HepG2 (cell line): ENCODE data around the gene ACBD7. TPM values are rescaled to one million over a fixed set of nuclear protein-coding genes. Genes with fewer than 3 reads are reported as not detected.

Source experiments
- BORCS8-MEF2B ChIP-seq: sonication (generic); formaldehyde crosslinking; IDR thresholded peaks from 2 replicates; pipeline ENCODE4 v1.8.0; 2022; ENCODE audit warnings: mild to moderate bottlenecking, missing genetic modification reagents
- CAMTA2 ChIP-seq: sonication (generic); formaldehyde crosslinking; IDR thresholded peaks from 2 replicates; pipeline ENCODE4 v1.4.0; 2020; ENCODE audit warnings: mild to moderate bottlenecking, missing genetic modification reagents, borderline replicate concordance
- EEA1 ChIP-seq: sonication (generic); formaldehyde crosslinking; IDR thresholded peaks from 2 replicates; pipeline ENCODE4 v1.5.1; 2020; ENCODE audit warnings: mild to moderate bottlenecking, missing genetic modification reagents, borderline replicate concordance
- EZH2 ChIP-seq: conservative IDR thresholded peaks from 2 replicates; pipeline ENCODE4 v1.6.1; 2012; ENCODE audit warnings: mild to moderate bottlenecking, low read depth, low read length, moderate library complexity
- GABPA ChIP-seq, 2 experiments: IDR thresholded peaks; 2 replicates each; pipeline ENCODE4 v1.6.1; 2011 to 2016; ENCODE audit warnings: low read depth in 2 of 2, low read length in 1 of 2, missing biosample characterization in 1 of 2, missing genetic modification characterization in 1 of 2
- KAT7 ChIP-seq: IDR thresholded peaks from 2 replicates; pipeline ENCODE4 v1.6.1; 2018; ENCODE audit warnings: borderline replicate concordance, missing compliant biosample characterization
- KMT2B ChIP-seq: IDR thresholded peaks from 2 replicates; pipeline ENCODE4 v1.6.1; 2016; ENCODE audit warnings: missing genetic modification reagents, missing compliant biosample characterization
- NCOA2 ChIP-seq: sonication (generic); formaldehyde crosslinking; IDR thresholded peaks from 2 replicates; pipeline ENCODE4 v1.8.0; 2022; ENCODE audit warnings: inconsistent platforms
- SAP130 ChIP-seq: IDR thresholded peaks from 2 replicates; pipeline ENCODE4 v1.6.1; 2016; ENCODE audit warnings: low read depth
- TOE1 ChIP-seq: sonication (generic); formaldehyde crosslinking; IDR thresholded peaks from 2 replicates; pipeline ENCODE4 v1.4.0; 2020; ENCODE audit warnings: mild to moderate bottlenecking, missing genetic modification reagents
- ZNF430 ChIP-seq: sonication (generic); formaldehyde crosslinking; IDR thresholded peaks from 2 replicates; pipeline ENCODE4 v1.9.0; 2021; ENCODE audit warnings: mild to moderate bottlenecking, missing genetic modification reagents
- ZNF431 ChIP-seq: sonication (generic); formaldehyde crosslinking; IDR thresholded peaks from 2 replicates; pipeline ENCODE4 v1.9.0; 2022; ENCODE audit warnings: missing genetic modification reagents, low read depth, mild to moderate bottlenecking, borderline replicate concordance
- ZSCAN9 ChIP-seq: IDR thresholded peaks from 2 replicates; pipeline ENCODE4 v1.6.1; 2016; ENCODE audit warnings: borderline replicate concordance
- polyA plus RNA-seq, 8 experiments: library from polyadenylated mRNA; depleted of rRNA in 3 of 8; stranded (reverse) in 7 of 8; unstranded in 1 of 8; fragments of >200 nt; fragmentation: Illumina TruSeq in 4 of 8; extraction: Trizol in 4 of 8; gene quantifications; 2 replicates each; pipeline versions ENCODE4 v1.2.1 to v1.2.3, GENCODE V29; 2011 to 2016; ENCODE audit warnings: low read depth in 4 of 8, missing spikeins in 1 of 8, mixed read lengths in 1 of 8; ENCODE audit not compliant: insufficient read depth in 1 of 8
- total RNA-seq, 5 experiments: library from RNA; depleted of rRNA; stranded (reverse); fragments of >200 nt; fragmentation: Illumina TruSeq; extraction: Trizol; gene quantifications; 2 replicates each; pipeline ENCODE4 v1.2.3, GENCODE V29; 2016; ENCODE audit warnings: low read depth in 1 of 5
- TF ChIP-seq, protein P1 (sequence below): sonication (generic); formaldehyde crosslinking; IDR thresholded peaks from 2 replicates; pipeline ENCODE4 v1.5.1; 2020; ENCODE audit warnings: mild to moderate bottlenecking, missing genetic modification reagents
- TF ChIP-seq, protein P2 (sequence below): sonication (generic); formaldehyde crosslinking; IDR thresholded peaks from 2 replicates; pipeline ENCODE4 v1.5.0; 2020; ENCODE audit warnings: mild to moderate bottlenecking, missing genetic modification reagents, moderate library complexity
- TF ChIP-seq, protein P3 (sequence below): sonication (generic); formaldehyde crosslinking; IDR thresholded peaks from 2 replicates; pipeline ENCODE4 v1.5.1; 2020; ENCODE audit warnings: mild to moderate bottlenecking, missing genetic modification reagents, borderline replicate concordance
- TF ChIP-seq, protein P4 (sequence below): sonication (generic); formaldehyde crosslinking; IDR thresholded peaks from 2 replicates; pipeline ENCODE4 v1.5.1; 2020; ENCODE audit warnings: mild to moderate bottlenecking, moderate library complexity, missing genetic modification reagents
- TF ChIP-seq, protein P5 (sequence below), 2 experiments: sonication (generic) in 1 of 2; formaldehyde crosslinking in 1 of 2; IDR thresholded peaks; 2 replicates each; pipeline versions ENCODE4 v1.4.0 to v1.6.1; 2018 to 2020; ENCODE audit warnings: missing genetic modification reagents in 2 of 2, borderline replicate concordance in 1 of 2, low read depth in 1 of 2, mild to moderate bottlenecking in 1 of 2, missing biosample characterization in 1 of 2

ACBD7 gene
- total and polyA plus RNA-seq, 2 of the 13 experiments (the other 11 are each of a cell fraction or from before 2014, with no cell fraction given): 1.4 to 2.6 TPM

DNA sequence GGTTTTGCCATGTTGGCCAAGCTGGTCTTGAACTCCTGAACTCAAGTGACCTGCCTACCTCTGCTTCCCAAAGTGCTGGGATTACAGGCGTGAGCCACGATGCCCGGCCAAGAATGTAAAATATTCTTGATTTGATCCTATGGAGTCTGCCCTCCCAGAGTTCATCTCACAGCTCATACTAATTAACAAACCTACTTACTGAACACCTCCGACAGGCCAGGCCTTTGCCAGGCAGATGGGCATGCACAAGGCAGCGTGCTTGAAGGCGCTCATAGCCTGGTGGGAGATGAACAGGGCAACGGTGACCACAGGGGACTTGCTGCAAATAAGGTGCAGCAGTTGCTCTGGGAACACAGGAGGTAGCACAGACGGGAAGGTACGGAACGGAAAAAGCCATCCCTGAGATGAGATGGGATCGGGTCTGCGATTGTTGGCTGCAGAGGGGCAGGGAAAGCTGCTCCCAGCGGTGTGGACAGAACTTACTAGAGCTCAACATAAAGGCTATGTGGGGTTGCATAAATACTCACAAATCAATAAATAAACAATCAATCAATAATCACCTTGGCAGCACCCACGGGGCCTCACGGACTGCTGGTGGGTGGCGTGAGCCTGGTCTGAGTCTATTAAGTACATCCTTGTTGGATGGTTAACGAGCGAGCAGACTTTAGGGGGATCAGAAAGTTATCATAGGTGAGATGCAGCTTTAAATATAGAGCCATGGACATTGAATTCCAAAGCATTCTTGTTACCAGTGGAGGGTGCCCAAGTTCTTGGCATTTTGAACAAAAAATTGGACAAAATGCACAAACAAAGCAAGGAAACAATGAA is 4.7 kb downstream of the ACBD7 start (continued):
- TF ChIP-seq, protein P1, sequence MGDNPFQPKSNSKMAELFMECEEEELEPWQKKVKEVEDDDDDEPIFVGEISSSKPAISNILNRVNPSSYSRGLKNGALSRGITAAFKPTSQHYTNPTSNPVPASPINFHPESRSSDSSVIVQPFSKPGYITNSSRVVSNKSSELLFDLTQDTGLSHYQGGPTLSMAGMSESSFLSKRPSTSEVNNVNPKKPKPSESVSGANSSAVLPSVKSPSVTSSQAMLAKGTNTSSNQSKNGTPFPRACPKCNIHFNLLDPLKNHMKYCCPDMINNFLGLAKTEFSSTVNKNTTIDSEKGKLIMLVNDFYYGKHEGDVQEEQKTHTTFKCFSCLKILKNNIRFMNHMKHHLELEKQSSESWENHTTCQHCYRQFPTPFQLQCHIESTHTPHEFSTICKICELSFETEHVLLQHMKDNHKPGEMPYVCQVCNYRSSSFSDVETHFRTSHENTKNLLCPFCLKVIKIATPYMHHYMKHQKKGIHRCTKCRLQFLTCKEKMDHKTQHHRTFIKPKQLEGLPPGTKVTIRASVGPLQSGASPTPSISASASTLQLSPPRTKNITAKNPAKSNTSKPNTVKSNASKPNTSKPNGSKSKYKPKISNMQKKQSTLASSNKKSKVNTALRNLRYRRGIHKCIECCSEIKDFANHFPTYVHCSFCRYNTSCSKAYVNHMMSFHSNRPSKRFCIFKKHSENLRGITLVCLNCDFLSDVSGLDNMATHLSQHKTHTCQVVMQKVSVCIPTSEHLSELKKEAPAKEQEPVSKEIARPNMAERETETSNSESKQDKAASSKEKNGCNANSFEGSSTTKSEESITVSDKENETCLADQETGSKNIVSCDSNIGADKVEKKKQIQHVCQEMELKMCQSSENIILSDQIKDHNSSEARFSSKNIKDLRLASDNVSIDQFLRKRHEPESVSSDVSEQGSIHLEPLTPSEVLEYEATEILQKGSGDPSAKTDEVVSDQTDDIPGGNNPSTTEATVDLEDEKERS (CRISPR knock-in tag): no peak
- TF ChIP-seq, protein P2, sequence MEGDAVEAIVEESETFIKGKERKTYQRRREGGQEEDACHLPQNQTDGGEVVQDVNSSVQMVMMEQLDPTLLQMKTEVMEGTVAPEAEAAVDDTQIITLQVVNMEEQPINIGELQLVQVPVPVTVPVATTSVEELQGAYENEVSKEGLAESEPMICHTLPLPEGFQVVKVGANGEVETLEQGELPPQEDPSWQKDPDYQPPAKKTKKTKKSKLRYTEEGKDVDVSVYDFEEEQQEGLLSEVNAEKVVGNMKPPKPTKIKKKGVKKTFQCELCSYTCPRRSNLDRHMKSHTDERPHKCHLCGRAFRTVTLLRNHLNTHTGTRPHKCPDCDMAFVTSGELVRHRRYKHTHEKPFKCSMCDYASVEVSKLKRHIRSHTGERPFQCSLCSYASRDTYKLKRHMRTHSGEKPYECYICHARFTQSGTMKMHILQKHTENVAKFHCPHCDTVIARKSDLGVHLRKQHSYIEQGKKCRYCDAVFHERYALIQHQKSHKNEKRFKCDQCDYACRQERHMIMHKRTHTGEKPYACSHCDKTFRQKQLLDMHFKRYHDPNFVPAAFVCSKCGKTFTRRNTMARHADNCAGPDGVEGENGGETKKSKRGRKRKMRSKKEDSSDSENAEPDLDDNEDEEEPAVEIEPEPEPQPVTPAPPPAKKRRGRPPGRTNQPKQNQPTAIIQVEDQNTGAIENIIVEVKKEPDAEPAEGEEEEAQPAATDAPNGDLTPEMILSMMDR (CRISPR knock-in tag): no peak
- TF ChIP-seq, protein P3, sequence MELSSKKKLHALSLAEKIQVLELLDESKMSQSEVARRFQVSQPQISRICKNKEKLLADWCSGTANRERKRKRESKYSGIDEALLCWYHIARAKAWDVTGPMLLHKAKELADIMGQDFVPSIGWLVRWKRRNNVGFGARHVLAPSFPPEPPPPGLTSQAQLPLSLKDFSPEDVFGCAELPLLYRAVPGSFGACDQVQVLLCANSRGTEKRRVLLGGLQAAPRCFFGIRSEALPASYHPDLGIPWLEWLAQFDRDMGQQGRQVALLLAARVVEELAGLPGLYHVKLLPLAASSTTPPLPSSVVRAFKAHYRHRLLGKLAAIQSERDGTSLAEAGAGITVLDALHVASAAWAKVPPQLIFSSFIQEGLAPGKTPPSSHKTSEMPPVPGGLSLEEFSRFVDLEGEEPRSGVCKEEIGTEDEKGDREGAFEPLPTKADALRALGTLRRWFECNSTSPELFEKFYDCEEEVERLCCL (CRISPR knock-in tag): no peak
- no peak for TF ChIP-seq EEA1 (CRISPR knock-in tag)
- TF ChIP-seq, protein P4, sequence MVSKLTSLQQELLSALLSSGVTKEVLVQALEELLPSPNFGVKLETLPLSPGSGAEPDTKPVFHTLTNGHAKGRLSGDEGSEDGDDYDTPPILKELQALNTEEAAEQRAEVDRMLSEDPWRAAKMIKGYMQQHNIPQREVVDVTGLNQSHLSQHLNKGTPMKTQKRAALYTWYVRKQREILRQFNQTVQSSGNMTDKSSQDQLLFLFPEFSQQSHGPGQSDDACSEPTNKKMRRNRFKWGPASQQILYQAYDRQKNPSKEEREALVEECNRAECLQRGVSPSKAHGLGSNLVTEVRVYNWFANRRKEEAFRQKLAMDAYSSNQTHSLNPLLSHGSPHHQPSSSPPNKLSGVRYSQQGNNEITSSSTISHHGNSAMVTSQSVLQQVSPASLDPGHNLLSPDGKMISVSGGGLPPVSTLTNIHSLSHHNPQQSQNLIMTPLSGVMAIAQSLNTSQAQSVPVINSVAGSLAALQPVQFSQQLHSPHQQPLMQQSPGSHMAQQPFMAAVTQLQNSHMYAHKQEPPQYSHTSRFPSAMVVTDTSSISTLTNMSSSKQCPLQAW (CRISPR knock-in tag): no peak
- 0 out of 2 replicates have a peak, but pooled peaks have one; percentile 49 for TF ChIP-seq ZNF430 (CRISPR knock-in tag)
- no peak for TF ChIP-seq KMT2B (CRISPR knock-in tag)
- TF ChIP-seq TOE1: no peak
- no peak for TF ChIP-seq SAP130 (CRISPR knock-in tag)
- TF ChIP-seq GABPA (IDR thresholded peaks at IDR 0.05; ENCODE audit: low read depth, low read length): no peak
- TF ChIP-seq GABPA (CRISPR knock-in tag; IDR thresholded peaks at IDR 0.05; ENCODE audit: low read depth): no peak
- TF ChIP-seq ZNF431 (CRISPR knock-in tag): no peak
- TF ChIP-seq NCOA2 (CRISPR knock-in tag): no peak
- no peak for TF ChIP-seq ZSCAN9 (CRISPR knock-in tag)
- TF ChIP-seq BORCS8-MEF2B (CRISPR knock-in tag): no peak
- TF ChIP-seq EZH2: no peak
- TF ChIP-seq, protein P5, sequence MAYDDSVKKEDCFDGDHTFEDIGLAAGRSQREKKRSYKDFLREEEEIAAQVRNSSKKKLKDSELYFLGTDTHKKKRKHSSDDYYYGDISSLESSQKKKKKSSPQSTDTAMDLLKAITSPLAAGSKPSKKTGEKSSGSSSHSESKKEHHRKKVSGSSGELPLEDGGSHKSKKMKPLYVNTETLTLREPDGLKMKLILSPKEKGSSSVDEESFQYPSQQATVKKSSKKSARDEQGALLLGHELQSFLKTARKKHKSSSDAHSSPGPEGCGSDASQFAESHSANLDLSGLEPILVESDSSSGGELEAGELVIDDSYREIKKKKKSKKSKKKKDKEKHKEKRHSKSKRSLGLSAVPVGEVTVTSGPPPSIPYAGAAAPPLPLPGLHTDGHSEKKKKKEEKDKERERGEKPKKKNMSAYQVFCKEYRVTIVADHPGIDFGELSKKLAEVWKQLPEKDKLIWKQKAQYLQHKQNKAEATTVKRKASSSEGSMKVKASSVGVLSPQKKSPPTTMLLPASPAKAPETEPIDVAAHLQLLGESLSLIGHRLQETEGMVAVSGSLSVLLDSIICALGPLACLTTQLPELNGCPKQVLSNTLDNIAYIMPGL (CRISPR knock-in tag; IDR thresholded peaks at IDR 0.05; ENCODE audit: borderline replicate concordance in 1 of 2, low read depth in 1 of 2): no peak
- TF ChIP-seq KAT7 (CRISPR knock-in tag): no peak
- TF ChIP-seq CAMTA2 (CRISPR knock-in tag): no peak
